K562 (cell line): Measurements from ENCODE around the gene NIPAL1. TPM values are rescaled to one million over a fixed set of nuclear protein-coding genes. Genes with fewer than 3 reads are reported as not detected.
A peak's percentile ranks its signal among the peaks of the same experiment; 100 is the strongest.
"Not testable (repeated sequence)": the region's sequence is repeated elsewhere in the genome, so short reads cannot be mapped to it uniquely, and the experiment has no call there.

Experiments
- ATAC-seq: fragments of 200-7000 bp; cut with Tn5 transposase; 3 replicates; pipeline ENCODE4 v1.9.1; 2020; ENCODE audit warnings: moderate library complexity
- BruUV-seq: library from RNA; stranded (reverse); fragments of 400-500 nt; replicated peaks from 2 replicates; lab custom pipeline; 2021; lab: Mats Ljungman, UMichigan
- CTCF ChIA-PET: fragments of 300-600 bp; formaldehyde crosslinking; extraction: SDS; loops from one replicate; lab custom pipeline; 2021; ENCODE audit warnings: low intra/inter-chr PET ratio; lab: Yijun Ruan, JAX
- POLR2A ChIA-PET: fragments of 300-600, 350-650 bp; sonication (Branson Sonifier 250); formaldehyde crosslinking; extraction: SDS; loops from one replicate; lab custom pipeline; 2021; ENCODE audit warnings: antibody characterized with exemption, inconsistent platforms; lab: Yijun Ruan, JAX
- DNase-seq, 4 experiments: peaks; one replicate each; pipeline versions ENCODE4 v3.0.0 to v3.0.0-alpha.2; 2011 to 2018; ENCODE audit warnings: low spot score in 3 of 4, mixed read lengths in 3 of 4; ENCODE audit errors: extremely low read depth in 1 of 4
- FAIRE-seq: peaks from 2 replicates; lab custom pipeline; 2011; peaks lifted over from hg19 to GRCh38; lab: Jason Lieb, UNC
- H2AFZ ChIP-seq: 2 replicates; pipeline ENCODE4 v1.6.0; 2011; ENCODE audit warnings: low read depth, low read length, control low read depth, inconsistent platforms
- H3K27ac ChIP-seq: fragments of 200-600 bp; 3 replicates; pipeline ENCODE4 v1.8.0; 2011; ENCODE audit warnings: low read depth, mild to moderate bottlenecking, control low read depth, inconsistent platforms, low read length, moderate library complexity, mixed read lengths; ENCODE audit errors: extremely low read depth
- H3K27me3 ChIP-seq, 2 experiments: fragments of 300-600 bp in 1 of 2; 2 replicates in 1 of 2; 3 replicates in 1 of 2; pipeline versions ENCODE4 v1.6.0 to v1.8.0; 2011; ENCODE audit warnings: inconsistent platforms in 2 of 2, low read length in 2 of 2, mild to moderate bottlenecking in 1 of 2, mixed read lengths in 1 of 2, moderate library complexity in 1 of 2; ENCODE audit not compliant: control insufficient read depth in 2 of 2, insufficient read depth in 2 of 2
- H3K36me3 ChIP-seq: fragments of 300-600 bp; 3 replicates; pipeline ENCODE4 v1.8.0; 2011; ENCODE audit warnings: mild to moderate bottlenecking, low read length, inconsistent platforms; ENCODE audit not compliant: control insufficient read depth, insufficient read depth
- H3K4me1 ChIP-seq, 2 experiments: fragments of 200-600 bp in 1 of 2; replicated peaks in 1 of 2; 2 replicates in 1 of 2; 3 replicates in 1 of 2; pipeline versions ENCODE4 v1.5.1 to v1.8.0; 2011; ENCODE audit warnings: inconsistent platforms in 2 of 2, low read length in 2 of 2, mild to moderate bottlenecking in 1 of 2, mixed read lengths in 1 of 2, moderate library complexity in 1 of 2; ENCODE audit not compliant: control insufficient read depth in 2 of 2, insufficient read depth in 2 of 2
- H3K4me2 ChIP-seq: 2 replicates; pipeline ENCODE4 v1.6.1; 2011; ENCODE audit warnings: low read length, control low read depth, inconsistent platforms, mixed read lengths; ENCODE audit not compliant: insufficient read depth
- H3K4me3 ChIP-seq: fragments of 200-600 bp; sonication (generic), shearing (Covaris generic); 2 replicates; pipeline ENCODE4 v1.5.1; 2016; ENCODE audit warnings: control low read depth, inconsistent platforms
- H3K79me2 ChIP-seq: fragments of 200-600 bp; 3 replicates; pipeline ENCODE4 v1.8.0; 2011; ENCODE audit warnings: low read length, inconsistent platforms; ENCODE audit not compliant: control insufficient read depth, insufficient read depth
- H3K9ac ChIP-seq, 2 experiments: 2 replicates each; pipeline versions ENCODE4 v1.6.0 to v1.6.1; 2011; ENCODE audit warnings: low read depth in 2 of 2, low read length in 2 of 2, control low read depth in 1 of 2, inconsistent platforms in 1 of 2, mild to moderate bottlenecking in 1 of 2, mixed read lengths in 1 of 2; ENCODE audit not compliant: insufficient read depth in 1 of 2
- H3K9me1 ChIP-seq: one replicate; pipeline ENCODE4 v1.6.0; 2011; ENCODE audit warnings: inconsistent platforms, mild to moderate bottlenecking, low read length, moderate library complexity; ENCODE audit not compliant: control insufficient read depth, insufficient read depth
- H3K9me3 ChIP-seq: replicated peaks from 2 replicates; pipeline ENCODE4 v1.5.1; 2011; ENCODE audit warnings: low read depth, low read length, inconsistent platforms; ENCODE audit not compliant: control insufficient read depth, insufficient read depth
- H4K20me1 ChIP-seq: replicated peaks from 2 replicates; pipeline ENCODE4 v1.6.1; 2011; ENCODE audit warnings: low read length, inconsistent platforms, mixed read lengths; ENCODE audit not compliant: control insufficient read depth, insufficient read depth
- RAD21 ChIP-seq, 2 experiments: fragments of 250-450 bp in 1 of 2; fragments of 450-650 bp in 1 of 2; sonication (Bioruptor Pico) in 1 of 2; formaldehyde crosslinking in 1 of 2; IDR thresholded peaks in 1 of 2; conservative IDR thresholded peaks in 1 of 2; 2 replicates each; pipeline versions ENCODE4 v1.4.0 to v1.8.0; 2020 to 2022; ENCODE audit warnings: mild to moderate bottlenecking in 2 of 2, moderate library complexity in 1 of 2
- SMC3 ChIP-seq: conservative IDR thresholded peaks from 2 replicates; pipeline ENCODE4 v1.6.1; 2011; ENCODE audit warnings: low read depth, low read length, improper control_type of control experiment; ENCODE audit not compliant: insufficient read depth
- WGBS: fragments of 100-300 bp; shearing (Covaris generic); methylation state at CpG from one replicate; pipeline ENCODE4 v1.1.6; 2016; ENCODE audit warnings: low coverage, mixed read lengths; ENCODE audit not compliant: insufficient coverage; ENCODE audit errors: missing lambda C conversion rate; 5-methylcytosine and 5-hydroxymethylcytosine counted together
- in situ Hi-C: fragments of 300-500 bp; cut with MboI; formaldehyde crosslinking; loops from 4 replicates; pipeline ENCODE4 v1.15.0; 2018; ENCODE audit warnings: inconsistent platforms, mixed read lengths
- intact Hi-C: fragments of 100-400 bp; cut with micrococcal nuclease; formaldehyde crosslinking; loops from 2 replicates; pipeline ENCODE4 v1.14.2; 2022
- polyA plus RNA-seq, 8 experiments: library from polyadenylated mRNA; depleted of rRNA in 4 of 8; stranded (reverse) in 5 of 8; unstranded in 3 of 8; fragments of >200 nt; fragmentation: Nextera tagmentation in 2 of 8; fragmentation: Illumina TruSeq in 1 of 8; extraction: Ambion mirVana in 2 of 8; extraction: Trizol in 1 of 8; gene quantifications; 2 replicates each; pipeline versions ENCODE4 v1.2.1 to v1.2.3, GENCODE V29; 2011 to 2014; ENCODE audit warnings: inconsistent platforms in 1 of 8, missing spikeins in 1 of 8
- total RNA-seq, 7 experiments: library from RNA; depleted of rRNA in 6 of 7; stranded (reverse); fragments of >200 nt in 6 of 7; fragmentation: Illumina TruSeq in 2 of 7; extraction: Trizol in 2 of 7; gene quantifications; 2 replicates each; pipeline versions ENCODE4 v1.2.1 to v1.2.3, GENCODE V29; 2011 to 2021; ENCODE audit warnings: low replicate concordance in 1 of 7
- TF ChIP-seq, protein P1 (sequence below), 2 experiments: fragments of 450-650 bp; formaldehyde crosslinking in 1 of 2; IDR thresholded peaks; 2 replicates each; pipeline versions ENCODE4 v1.4.0 to v1.6.1; 2014 to 2020; ENCODE audit warnings: mild to moderate bottlenecking in 2 of 2, borderline replicate concordance in 1 of 2, low read depth in 1 of 2
- TF ChIP-seq, protein P2 (sequence below), 3 experiments: IDR thresholded peaks in 2 of 3; conservative IDR thresholded peaks in 1 of 3; 2 replicates each; pipeline ENCODE4 v1.5.1; 2011 to 2012; ENCODE audit warnings: low read length in 3 of 3, mild to moderate bottlenecking in 3 of 3, control low read depth in 2 of 3, improper control_type of control experiment in 1 of 3, inconsistent platforms in 1 of 3, low read depth in 1 of 3, mixed read lengths in 1 of 3, moderate library complexity in 1 of 3; ENCODE audit not compliant: insufficient read depth in 2 of 3

NIPAL1 gene
- total and polyA plus RNA-seq, 9 of the 15 experiments (the other 6 are each of a cell fraction or from before 2014, with no cell fraction given), result 0.03 to 0.43 (median 0.25) TPM

DNA sequence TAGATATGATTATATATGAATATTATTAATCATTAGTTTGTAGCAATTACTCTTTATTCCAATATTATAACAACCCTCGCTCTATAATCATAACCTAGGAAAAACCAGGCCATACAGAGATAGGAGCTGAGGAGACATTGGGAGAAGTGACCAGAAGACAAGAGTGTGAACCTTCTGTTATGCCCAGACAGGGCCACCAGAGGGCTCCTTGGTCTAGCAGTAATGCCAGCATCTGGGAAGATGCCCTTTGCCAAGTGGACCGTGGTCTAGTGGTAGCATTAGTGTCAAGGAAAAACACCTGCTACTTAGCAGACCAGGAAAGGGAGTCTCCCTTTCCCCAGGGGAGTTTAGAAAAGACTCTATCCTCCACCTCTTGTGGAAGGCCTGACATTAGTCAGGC is 13.0 kb upstream of the NIPAL1 start:
- FAIRE-seq, H3K4me1 ChIP-seq, ATAC-seq, H3K79me2 ChIP-seq, H3K4me2 ChIP-seq, H3K27ac ChIP-seq, H3K36me3 ChIP-seq, BruUV-seq, H3K9me3 ChIP-seq, in situ Hi-C loops, H3K9me1 ChIP-seq, H3K9ac ChIP-seq, H2AFZ ChIP-seq, H3K27me3 ChIP-seq, H4K20me1 ChIP-seq, H3K4me3 ChIP-seq: not testable (repeated sequence)
- CTCF ChIA-PET, result interaction anchor here (1.2 to 2.6 kb wide), 2 partner anchors 83 to 138 kb away, joined by 4 to 6 read pairs; no protein-coding TSS in a partner anchor
- POLR2A ChIA-PET, result interaction anchor here (0.5 to 1.0 kb wide), 4 partner anchors 12 to 418 kb away, joined by 3 read pairs; no protein-coding TSS in a partner anchor
- 0 out of 2 replicates have a peak, but pooled peaks have one; percentile 24 for TF ChIP-seq SMC3
- TF ChIP-seq RAD21 (CRISPR knock-in tag; conservative IDR thresholded peaks at IDR 0.05 in 1 of 2, IDR thresholded peaks at IDR 0.05 in 1 of 2), result peak; percentile 39 to 63
- TF ChIP-seq, protein P1, sequence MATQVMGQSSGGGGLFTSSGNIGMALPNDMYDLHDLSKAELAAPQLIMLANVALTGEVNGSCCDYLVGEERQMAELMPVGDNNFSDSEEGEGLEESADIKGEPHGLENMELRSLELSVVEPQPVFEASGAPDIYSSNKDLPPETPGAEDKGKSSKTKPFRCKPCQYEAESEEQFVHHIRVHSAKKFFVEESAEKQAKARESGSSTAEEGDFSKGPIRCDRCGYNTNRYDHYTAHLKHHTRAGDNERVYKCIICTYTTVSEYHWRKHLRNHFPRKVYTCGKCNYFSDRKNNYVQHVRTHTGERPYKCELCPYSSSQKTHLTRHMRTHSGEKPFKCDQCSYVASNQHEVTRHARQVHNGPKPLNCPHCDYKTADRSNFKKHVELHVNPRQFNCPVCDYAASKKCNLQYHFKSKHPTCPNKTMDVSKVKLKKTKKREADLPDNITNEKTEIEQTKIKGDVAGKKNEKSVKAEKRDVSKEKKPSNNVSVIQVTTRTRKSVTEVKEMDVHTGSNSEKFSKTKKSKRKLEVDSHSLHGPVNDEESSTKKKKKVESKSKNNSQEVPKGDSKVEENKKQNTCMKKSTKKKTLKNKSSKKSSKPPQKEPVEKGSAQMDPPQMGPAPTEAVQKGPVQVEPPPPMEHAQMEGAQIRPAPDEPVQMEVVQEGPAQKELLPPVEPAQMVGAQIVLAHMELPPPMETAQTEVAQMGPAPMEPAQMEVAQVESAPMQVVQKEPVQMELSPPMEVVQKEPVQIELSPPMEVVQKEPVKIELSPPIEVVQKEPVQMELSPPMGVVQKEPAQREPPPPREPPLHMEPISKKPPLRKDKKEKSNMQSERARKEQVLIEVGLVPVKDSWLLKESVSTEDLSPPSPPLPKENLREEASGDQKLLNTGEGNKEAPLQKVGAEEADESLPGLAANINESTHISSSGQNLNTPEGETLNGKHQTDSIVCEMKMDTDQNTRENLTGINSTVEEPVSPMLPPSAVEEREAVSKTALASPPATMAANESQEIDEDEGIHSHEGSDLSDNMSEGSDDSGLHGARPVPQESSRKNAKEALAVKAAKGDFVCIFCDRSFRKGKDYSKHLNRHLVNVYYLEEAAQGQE (IDR thresholded peaks at IDR 0.05; ENCODE audit: borderline replicate concordance), result peak; percentile 24; the same call in 1 of the 2 replicates
- TF ChIP-seq, protein P1 (CRISPR knock-in tag; IDR thresholded peaks at IDR 0.05; ENCODE audit: low read depth), result not testable (repeated sequence)
- TF ChIP-seq, protein P2, sequence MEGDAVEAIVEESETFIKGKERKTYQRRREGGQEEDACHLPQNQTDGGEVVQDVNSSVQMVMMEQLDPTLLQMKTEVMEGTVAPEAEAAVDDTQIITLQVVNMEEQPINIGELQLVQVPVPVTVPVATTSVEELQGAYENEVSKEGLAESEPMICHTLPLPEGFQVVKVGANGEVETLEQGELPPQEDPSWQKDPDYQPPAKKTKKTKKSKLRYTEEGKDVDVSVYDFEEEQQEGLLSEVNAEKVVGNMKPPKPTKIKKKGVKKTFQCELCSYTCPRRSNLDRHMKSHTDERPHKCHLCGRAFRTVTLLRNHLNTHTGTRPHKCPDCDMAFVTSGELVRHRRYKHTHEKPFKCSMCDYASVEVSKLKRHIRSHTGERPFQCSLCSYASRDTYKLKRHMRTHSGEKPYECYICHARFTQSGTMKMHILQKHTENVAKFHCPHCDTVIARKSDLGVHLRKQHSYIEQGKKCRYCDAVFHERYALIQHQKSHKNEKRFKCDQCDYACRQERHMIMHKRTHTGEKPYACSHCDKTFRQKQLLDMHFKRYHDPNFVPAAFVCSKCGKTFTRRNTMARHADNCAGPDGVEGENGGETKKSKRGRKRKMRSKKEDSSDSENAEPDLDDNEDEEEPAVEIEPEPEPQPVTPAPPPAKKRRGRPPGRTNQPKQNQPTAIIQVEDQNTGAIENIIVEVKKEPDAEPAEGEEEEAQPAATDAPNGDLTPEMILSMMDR (IDR thresholded peaks at IDR 0.05 in 2 of 3, conservative IDR thresholded peaks at IDR 0.05 in 1 of 3; ENCODE audit: insufficient read depth in 2 of 3, low read depth in 1 of 3, low read length in 3 of 3), result peak; percentile 40 to 51 (median 49); a peak in 4 of 6 replicates
- DNase-seq, result peak in 1 of 4 experiments; percentile 23
- intact Hi-C loops, result loop anchor here (2.0 kb wide), 1 partner anchor 83 kb away; no protein-coding TSS in a partner anchor
- 10% methylated on average over 2 of the region's 2 CpGs for WGBS
